GM18870 (cell line): Measurements from ENCODE around the gene ACSM2A.
"Not testable (repeated sequence)": the region's sequence is repeated elsewhere in the genome, so short reads cannot be mapped to it uniquely, and the experiment has no call there.

ENCODE experiments used
- ATAC-seq: cut with Tn5 transposase; IDR thresholded peaks from one replicate; pipeline ENCODE4 v1.9.1; 2021; ENCODE audit warnings: moderate library complexity; ENCODE audit not compliant: unreplicated experiment

Gene ACSM2A, protein sequence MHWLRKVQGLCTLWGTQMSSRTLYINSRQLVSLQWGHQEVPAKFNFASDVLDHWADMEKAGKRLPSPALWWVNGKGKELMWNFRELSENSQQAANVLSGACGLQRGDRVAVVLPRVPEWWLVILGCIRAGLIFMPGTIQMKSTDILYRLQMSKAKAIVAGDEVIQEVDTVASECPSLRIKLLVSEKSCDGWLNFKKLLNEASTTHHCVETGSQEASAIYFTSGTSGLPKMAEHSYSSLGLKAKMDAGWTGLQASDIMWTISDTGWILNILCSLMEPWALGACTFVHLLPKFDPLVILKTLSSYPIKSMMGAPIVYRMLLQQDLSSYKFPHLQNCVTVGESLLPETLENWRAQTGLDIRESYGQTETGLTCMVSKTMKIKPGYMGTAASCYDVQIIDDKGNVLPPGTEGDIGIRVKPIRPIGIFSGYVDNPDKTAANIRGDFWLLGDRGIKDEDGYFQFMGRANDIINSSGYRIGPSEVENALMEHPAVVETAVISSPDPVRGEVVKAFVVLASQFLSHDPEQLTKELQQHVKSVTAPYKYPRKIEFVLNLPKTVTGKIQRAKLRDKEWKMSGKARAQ

DNA sequence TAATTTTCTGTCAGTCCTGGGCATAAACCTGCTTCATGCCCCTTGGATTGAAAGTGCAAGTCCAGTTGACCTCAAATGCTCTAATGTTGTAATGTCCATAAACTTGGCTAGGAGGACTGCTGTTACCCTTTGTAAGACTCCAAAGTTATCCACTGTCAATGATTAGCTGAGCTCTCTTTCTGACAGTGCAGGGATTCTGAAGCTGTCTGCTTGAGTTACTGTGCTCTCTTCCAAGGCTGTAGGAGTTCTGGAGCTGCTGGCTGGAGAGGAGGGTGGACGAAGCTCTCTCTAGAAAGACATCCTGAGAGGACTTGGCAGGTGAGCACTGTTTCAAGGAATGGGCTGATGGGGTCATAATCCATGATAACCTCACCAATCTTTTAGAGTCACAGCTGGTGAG is at the start of gene ACSM2A:
Gene ACSM2A (plus strand): TSS at position 158 of the 400 bp plus-strand sequence. CDS start 8,594 bp downstream, outside the sequence.
- ATAC-seq, result not testable (repeated sequence)

GRCh38 chr16:20402651-20403050 is 48.7 kb upstream of the ACSM2A start:
- no peak for ATAC-seq

DNA sequence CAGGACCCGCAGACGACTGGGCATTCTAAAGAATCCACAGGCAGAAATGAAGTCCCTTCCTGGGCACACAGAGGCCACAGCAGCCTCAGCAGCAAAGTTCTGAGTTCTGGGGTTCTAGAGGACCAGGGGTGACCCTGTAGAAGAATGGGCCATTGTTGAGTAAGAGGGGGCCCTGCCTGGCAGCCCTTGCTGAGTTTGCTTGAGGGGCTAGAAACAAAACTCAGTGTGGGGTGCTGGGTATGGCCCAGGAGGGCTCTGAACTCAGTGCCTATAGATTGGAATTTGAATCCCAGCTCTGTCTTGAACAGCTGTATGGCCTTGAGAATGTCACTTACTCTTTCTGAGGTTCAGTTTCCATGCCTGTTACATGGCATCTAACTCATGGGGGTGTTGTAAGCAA is 46.7 kb upstream of the ACSM2A start, which contains the start of gene PDILT:
Gene PDILT (minus strand): TSS at position 101 of the 400 bp plus-strand sequence. CDS start 5,437 bp downstream, outside the sequence.
- no peak for ATAC-seq

DNA sequence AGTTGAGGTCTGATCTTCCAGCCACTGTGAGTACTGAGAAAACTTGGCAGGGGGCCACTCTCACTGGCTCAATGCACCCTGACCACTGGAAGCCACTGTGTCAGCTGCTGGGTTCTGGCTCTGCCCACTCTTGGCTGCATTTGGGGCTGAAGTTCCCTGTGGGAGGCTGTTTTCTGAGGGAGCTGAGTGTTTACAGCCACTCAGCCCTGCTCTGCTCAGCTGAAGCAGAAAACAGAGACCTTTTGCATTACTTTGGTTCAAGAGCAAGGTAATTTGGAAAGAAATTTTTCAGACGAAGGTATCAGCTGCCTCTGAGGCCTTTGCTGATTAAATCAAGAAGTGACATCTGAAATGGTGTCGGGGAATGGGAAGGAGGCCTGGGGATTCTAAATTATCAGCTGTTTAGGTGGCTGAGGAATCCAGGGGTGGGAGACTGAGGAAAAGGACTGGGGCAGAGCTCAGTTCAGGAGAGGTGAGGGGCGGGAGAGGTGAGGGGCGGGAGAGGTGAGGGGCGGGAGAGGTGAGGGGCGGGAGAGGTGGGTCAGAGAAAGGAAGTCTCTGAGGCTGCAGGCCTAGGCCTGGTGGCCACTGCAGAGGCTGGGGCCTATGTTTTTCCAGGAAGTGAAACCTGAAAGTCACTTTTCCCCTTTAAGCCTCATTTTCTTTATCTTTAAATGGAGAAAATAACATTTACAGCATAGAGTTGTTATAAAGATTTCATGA is 41.8 kb upstream of the ACSM2A start, which contains the start of gene ACSM5:
Gene ACSM5 (plus strand): TSS at position 137 of the 723 bp plus-strand sequence. CDS start 1,951 bp downstream, outside the sequence.
- ATAC-seq, result no peak

GRCh38 chr16:20410121-20410723 is 41.1 kb upstream of the ACSM2A start:
- ATAC-seq, result no peak

DNA sequence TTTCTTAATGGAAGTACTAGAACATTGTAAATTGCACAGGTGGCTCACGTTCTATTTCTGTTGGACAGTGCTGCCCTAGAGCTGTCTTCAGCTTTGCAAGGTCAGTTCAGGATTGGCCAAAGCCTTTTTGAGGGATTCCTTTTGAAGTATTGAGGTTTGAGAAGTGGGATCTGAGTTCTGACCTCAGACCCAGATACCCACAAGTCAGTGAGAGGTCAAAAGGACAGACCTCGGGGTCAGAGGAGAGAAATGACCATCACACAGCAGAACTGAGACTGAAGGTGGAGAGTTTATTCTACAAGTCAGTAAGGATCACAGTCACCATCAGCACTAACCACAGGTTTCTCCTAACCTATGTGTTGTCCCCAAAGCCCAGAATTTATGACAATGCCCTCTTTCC is 40.3 kb upstream of the ACSM2A start:
- no peak for ATAC-seq

- ATAC-seq, result no peak
Measured at GRCh38 chr16:20415541-20415940, 35.8 kb upstream of the ACSM2A start.

DNA sequence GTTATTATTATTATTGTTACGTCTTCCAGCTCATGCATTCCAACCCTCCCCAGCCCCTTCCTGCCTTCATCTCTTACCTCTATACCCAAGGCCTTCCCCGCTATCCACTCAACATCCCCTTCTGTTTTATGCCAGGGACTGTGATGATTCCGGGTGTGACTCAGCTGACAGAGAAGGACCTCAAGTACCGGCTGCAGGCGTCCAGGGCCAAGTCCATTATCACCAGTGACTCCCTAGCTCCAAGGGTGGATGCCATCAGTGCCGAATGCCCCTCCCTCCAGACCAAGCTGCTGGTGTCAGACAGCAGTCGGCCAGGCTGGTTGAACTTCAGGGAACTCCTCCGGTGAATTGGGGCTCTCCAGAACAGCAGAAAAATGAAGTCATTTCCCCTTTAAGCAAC is 32.2 kb upstream of the ACSM2A start:
- ATAC-seq, result not testable (repeated sequence)

GRCh38 chr16:20421748-20422147 is 29.6 kb upstream of the ACSM2A start:
- ATAC-seq, result not testable (repeated sequence)

DNA sequence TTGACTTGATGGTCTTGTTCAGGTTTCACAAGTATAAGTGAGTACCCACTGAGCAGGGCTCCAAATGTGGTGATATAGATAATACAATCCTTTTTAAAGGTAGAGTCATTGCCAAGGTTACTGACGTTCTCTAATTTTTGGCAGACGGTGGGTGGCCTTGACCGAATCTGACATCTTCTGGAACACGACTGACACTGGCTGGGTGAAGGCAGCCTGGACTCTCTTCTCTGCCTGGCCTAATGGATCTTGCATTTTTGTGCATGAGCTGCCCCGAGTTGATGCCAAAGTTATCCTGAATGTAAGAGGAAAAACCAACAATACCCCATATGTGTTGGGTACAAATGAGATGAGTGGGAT is 27.6 kb upstream of the ACSM2A start:
- not testable (repeated sequence) for ATAC-seq

DNA sequence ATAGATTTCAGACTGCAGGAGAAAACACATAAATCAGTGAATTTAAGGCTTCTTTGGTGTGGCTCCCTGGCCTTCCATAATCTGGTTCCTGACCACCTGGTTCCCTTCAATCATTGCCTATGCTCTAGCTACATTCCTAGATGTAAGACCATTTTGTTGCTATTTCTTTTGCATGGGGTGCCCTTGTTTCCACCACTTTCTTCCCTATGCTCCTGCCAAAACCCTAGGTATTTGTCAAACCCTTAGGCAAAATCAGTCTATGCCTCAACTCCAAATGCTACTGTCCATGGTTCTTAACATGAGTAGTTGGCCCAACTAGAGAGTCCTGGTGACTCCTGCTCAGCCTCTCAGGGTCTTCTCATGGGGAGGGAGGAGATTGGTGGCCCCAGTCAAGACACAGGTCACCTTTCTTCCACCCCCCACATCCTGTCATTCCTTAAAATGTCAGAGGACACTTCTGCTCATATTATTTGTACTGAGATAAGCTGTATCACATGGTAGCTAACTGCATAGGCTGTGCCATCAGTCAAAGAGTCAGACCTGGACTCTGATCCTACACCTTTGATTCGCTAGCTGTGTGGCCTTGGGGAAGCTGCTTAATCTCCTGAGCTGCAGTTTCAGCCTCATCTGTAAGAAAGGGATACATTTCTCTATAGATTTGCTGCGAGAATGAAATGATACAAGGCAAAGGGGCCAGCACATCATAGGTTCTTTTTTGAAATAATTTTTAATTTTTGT is 27.0 kb upstream of the ACSM2A start:
- no peak for ATAC-seq

- ATAC-seq, result not testable (repeated sequence)
Measured at GRCh38 chr16:20427401-20427797, 23.9 kb upstream of the ACSM2A start.

GRCh38 chr16:20429499-20429898 is 21.8 kb upstream of the ACSM2A start:
- ATAC-seq, result not testable (repeated sequence)

GRCh38 chr16:20430480-20430879 is 20.8 kb upstream of the ACSM2A start:
- ATAC-seq, result not testable (repeated sequence)

DNA sequence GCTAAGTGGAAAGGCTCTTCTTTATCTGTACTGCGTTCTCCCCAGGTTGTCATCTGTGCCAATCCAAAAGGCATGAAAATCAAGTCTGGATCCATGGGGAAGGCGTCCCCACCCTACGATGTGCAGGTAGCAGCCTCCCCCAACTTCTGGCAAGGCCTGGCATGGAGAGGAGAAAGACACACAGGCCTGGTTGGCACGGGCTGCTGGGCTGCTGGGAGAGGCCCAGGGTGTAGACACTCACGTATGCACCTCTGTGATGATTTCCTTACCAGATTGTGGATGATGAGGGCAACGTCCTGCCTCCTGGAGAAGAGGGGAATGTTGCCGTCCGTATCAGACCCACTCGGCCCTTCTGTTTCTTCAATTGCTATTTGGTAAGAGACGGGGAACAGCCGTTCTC is 20.4 kb upstream of the ACSM2A start:
- no peak for ATAC-seq

GRCh38 chr16:20438950-20439349 is 12.4 kb upstream of the ACSM2A start:
- not testable (repeated sequence) for ATAC-seq

GRCh38 chr16:20439820-20440231 is 11.5 kb upstream of the ACSM2A start:
- not testable (repeated sequence) for ATAC-seq

- not testable (repeated sequence) for ATAC-seq
Measured at GRCh38 chr16:20440731-20441130, 10.6 kb upstream of the ACSM2A start.

GRCh38 chr16:20441191-20441590 is 10.1 kb upstream of the ACSM2A start:
- ATAC-seq, result no peak

DNA sequence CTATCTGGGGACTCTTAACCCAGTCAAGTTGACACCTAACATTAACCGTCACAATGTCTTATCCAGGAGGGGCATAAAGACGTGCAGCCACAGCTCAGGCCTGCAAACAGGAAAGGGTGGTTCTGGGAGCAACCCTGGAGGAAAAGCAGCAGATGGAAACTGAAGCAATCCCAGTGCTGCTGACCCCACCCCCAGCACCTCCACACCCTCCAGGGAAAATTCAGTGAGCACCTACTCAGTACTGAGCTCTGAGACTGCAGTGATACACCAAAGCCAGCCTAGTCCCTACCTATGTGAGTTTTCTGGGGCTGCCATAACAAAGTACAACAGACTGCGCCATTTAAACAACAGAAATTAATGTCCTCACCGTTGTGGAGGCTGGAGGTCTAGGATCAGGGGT is 9.5 kb upstream of the ACSM2A start:
- not testable (repeated sequence) for ATAC-seq
